ENCODE results near the gene SPRED2.

DNA sequence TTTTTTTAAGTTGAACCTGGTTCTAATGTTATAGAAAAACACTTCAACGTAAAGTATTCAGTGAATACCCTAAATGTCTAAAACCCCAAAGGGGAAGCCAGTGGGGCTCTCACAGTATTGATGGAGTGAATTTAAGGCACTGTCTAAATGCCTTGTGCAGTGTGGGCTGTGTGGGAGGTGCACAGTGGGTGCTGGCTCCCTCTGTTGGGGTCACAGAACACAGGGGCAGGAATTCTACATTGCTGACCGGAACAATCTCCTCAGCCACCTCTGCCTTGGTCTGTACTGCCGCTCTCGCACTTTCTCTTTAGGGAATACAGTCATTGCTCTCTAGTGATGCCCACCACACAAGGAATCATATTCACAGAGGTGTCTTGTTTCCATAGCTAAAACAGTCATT lies 45.4 kb downstream of the SPRED2 start:
- TF ChIP-seq ZNF274 (IDR thresholded peaks at IDR 0.05; ENCODE audit: low read depth, low read length) (no peak), YY1 (IDR thresholded peaks at IDR 0.05; ENCODE audit: insufficient read depth, insufficient read length) (no peak), SUZ12 (IDR thresholded peaks at IDR 0.05; ENCODE audit: extremely low read depth, insufficient read depth, insufficient read length) (no peak)
